HG03342 (cell line): Measurements from ENCODE around the gene SKIC8.
"Not testable (repeated sequence)": the region's sequence is repeated elsewhere in the genome, so short reads cannot be mapped to it uniquely, and the experiment has no call there.

Experiments
- ATAC-seq: cut with Tn5 transposase; IDR thresholded peaks from one replicate; pipeline ENCODE4 v1.9.1; 2021; ENCODE audit warnings: mild to moderate bottlenecking, moderate library complexity; ENCODE audit not compliant: unreplicated experiment

The SKIC8 gene

GRCh38 chr15:78259232-78259631 lies 40.2 kb downstream of the SKIC8 start:
- no peak for ATAC-seq

DNA sequence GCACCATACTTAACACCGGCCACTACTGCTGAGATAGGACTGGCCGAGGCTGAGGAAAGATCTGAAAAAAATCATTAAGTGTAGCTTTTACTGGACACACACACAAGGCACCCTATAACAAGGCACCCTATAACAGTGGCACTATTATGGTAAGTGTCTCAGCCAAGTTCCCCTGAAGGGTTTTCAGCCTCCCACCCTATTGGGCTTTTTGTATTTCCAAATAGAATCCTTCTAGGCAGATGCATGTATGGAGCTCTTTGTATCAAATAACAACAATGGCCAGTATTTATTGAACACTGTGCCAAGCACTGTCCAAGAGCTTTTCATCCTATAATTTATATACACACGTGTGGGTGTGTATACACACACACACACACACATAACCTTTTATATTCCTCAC lies 41.7 kb downstream of the SKIC8 start:
- no peak for ATAC-seq

- no peak for ATAC-seq
Observed at GRCh38 chr15:78256044-78256437, 43.4 kb downstream of the SKIC8 start.

- ATAC-seq: no peak
Observed at GRCh38 chr15:78255421-78256043, 43.9 kb downstream of the SKIC8 start.

GRCh38 chr15:78251136-78251535 lies 48.3 kb downstream of the SKIC8 start:
- no peak for ATAC-seq

DNA sequence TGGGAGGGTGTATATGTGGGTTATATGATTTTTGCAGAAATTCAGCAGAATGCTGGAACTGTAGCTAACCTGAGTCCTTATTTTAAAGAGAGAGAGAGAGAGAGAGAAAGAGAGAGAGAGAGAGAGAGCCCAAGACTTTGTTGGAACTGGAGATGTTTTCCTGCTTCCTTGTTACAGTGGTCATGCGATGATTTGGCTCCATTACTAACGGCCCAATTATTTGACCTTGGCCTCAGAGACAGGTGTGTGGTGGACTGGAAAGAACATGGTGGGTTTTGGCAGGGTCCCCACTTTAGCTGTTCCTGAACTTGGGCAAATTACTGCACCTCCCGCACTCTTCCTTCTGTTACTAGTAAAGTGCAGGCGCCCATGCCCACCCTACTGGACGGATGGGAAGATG lies 50.3 kb downstream of the SKIC8 start:
- no peak for ATAC-seq

- no peak for ATAC-seq
Observed at GRCh38 chr15:78247911-78248310, 51.5 kb downstream of the SKIC8 start.

GRCh38 chr15:78245976-78246620 lies 53.3 kb downstream of the SKIC8 start:
- ATAC-seq: not testable (repeated sequence)

GRCh38 chr15:78245392-78245791 lies 54.0 kb downstream of the SKIC8 start:
- ATAC-seq: not testable (repeated sequence)

DNA sequence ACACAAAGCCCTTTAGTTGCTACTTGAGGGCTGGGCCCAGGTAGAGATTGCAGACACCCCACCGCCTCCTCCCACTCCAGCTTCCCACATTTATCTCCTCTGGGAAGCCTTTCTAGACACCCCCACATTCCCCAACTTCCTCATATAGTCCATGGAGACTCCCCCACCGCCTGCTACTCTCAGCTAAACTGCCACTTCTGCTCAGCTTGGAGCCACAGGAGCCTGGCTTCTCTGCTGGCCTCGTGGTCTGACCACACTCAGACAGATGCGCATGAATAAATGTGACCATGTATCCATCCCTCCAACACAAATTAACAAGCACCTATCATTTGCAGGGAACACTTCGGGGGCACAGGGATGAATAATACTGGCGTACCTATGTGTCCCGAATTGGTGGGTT lies 54.5 kb downstream of the SKIC8 start:
- ATAC-seq: no peak

DNA sequence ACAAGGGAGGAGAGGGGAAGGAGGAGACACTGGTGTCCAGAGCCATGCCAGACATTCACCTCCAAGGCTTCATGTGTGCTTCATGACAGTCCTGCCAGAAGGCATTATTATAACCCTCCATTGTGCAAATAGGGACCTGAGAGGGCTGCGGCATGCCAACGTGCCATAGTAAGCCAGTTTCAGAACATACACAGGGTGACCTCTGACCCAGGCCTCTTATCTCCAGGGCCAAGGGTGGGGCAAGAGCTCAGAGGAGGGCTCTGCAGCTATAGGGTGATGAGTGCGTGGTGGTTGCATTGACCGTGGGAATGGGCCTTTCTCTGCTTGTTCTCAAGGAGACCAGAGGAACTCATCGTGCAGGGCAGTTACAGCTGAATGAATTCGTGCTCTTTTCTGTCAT lies 55.3 kb downstream of the SKIC8 start:
- ATAC-seq: no peak

DNA sequence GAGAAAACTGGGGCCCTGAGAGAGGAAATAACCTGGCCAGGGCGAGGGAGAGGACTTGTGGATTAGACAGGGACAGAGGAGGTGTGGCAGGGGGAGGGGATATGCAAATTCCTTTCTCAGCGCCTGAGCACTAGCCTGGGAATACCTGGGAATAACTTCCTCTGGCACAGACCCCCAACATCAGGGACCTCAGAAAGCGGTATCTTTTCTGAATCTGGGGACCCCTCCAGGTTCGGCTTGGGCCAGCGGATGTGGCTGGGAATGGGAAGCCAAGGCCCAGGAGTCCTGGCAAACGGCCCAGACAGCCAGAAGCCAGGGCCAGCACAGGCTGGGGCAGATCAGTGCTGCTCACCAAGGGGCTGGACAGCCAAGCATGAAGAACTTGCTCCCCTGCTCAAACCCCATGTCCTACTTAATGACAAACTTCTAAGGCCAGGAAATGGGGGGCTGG lies 55.9 kb downstream of the SKIC8 start:
- ATAC-seq: no peak

GRCh38 chr15:78243058-78243457 lies 56.4 kb downstream of the SKIC8 start:
- no peak for ATAC-seq

DNA sequence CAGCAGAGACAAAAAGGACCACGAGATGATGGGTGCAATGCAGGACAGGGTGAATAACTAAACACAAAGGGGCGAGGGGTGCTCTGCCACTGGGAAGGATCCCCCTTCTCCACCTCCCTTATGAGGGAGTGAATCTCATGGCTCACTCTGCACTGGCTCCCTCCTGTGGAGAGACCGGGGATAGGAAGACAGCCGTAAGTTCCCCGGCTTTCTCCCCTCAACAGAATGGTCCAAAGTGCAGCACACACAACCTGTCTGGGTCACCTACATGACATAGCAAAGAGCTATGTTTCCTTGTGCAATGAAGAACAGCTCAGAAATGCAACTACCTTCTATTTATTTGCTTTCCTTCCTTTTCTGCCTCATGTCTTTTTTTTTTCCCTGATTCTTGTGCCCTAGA lies 57.3 kb downstream of the SKIC8 start:
- no peak for ATAC-seq

GRCh38 chr15:78241017-78241416 lies 58.4 kb downstream of the SKIC8 start:
- peak; percentile 52 for ATAC-seq

GRCh38 chr15:78239811-78240210 lies 59.6 kb downstream of the SKIC8 start:
- no peak for ATAC-seq

DNA sequence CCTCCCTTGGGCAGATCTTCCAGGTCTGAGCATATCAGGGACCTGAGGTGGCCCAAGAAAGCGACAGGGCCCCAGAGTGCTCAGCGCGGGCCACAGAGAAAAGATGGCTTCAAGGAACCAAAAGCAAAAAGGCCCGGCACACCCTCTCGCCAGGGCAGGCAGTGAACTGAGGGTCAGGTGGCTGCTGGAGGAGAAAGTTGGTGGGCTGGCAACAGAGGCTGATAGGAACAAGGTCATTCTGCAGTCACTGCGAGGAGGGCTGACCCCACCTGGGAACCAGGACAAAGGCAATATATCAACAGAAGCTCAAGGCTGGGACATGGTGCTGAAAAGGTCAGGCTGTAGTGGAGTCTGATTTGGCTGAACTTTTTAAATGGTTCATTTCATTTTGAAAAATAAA lies 62.3 kb downstream of the SKIC8 start:
- no peak for ATAC-seq

DNA sequence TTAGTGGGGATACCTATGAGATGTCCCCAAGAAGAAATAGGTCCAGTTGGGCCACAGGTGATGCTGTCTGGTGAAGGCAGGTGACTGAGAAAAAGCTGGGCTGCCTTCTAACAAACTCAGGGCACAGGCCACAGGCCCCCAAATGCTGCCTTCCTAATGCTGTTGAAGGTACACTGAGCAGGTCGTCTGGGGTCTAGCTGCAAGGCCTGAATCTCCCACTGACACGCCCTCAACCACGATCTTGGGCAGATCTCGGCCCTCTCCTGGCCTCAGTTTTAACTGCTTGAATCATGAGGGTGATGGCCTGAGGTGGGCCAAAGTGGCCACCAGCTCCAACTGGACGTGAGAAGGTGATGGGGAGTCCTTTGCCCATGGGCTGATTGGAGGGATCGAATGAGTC lies 62.9 kb downstream of the SKIC8 start:
- ATAC-seq: no peak

GRCh38 chr15:78234515-78235040 lies 64.8 kb downstream of the SKIC8 start, which contains the start of gene ACSBG1:
Gene ACSBG1 (minus strand): TSS chr15:78234565. CDS start chr15:78234501, 64 bp downstream.
- ATAC-seq: no peak

DNA sequence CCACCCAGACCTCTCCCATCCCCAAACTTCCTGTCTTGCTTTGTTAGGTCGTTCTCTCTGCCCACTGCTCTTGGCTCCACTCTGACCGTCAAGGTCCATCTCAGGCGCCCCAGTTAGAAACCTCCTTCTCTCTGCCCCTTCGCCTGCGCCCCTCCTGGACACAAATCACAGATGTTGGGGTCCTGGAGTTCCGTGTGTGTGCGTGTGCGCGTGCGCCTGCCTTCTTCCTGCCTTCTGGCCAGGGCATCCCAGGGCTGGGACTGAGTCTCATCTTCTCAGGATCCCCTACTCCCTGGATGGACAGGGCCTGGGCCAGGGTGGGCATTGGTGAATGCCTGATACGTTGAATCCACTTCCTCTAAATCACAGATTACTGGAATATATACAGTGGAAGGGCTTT lies 65.9 kb downstream of the SKIC8 start:
- ATAC-seq: no peak
